ENCODE data around the gene OXNAD1.

DNA sequence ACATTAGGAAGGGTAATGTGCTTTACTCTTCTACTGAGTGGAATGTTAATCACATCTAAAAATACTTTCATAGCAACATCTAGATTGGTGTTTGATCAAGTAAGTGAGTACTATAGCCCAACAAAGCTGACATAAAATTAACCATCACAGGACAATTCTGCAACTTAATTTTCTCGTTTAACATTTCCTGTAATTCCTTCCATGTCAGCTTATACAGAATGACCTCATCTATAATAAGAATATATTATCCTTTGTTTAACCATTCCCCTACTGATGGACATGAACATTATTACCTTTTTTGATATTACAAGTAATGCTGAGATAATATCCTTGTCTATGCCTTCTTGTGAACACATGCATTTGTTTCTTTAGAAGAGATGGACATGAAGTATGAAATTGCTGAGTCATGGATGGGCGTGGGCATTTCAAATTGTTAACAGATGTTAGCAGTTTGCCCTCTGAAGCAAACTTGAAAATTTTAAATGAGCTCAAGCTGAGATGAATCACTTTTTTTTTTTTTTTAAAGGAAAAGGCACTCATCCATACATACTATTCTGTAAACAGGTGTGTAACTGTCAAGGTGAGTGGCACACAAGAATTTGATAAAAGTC, 85.1 kb downstream of the OXNAD1 start:
- TF ChIP-seq POLR2A (IDR thresholded peaks at IDR 0.05), result no peak
- TF ChIP-seq POLR2AphosphoS5 (IDR thresholded peaks at IDR 0.05), result no peak
